SK-N-SH treated with all-trans-retinoic acid at 6 μM for 48 hours (cell line): ENCODE results near the gene NRXN3.

Experiments
- SNAI2 ChIP-seq: fragments of 250-450 bp; sonication (Bioruptor Pico); IDR thresholded peaks from 2 replicates; pipeline ENCODE4 v1.5.0; 2020; ENCODE audit warnings: mild to moderate bottlenecking, moderate library complexity
- TCF4 ChIP-seq: fragments of 250-450 bp; sonication (Bioruptor Pico); IDR thresholded peaks from 2 replicates; pipeline ENCODE4 v1.8.0; 2021; ENCODE audit warnings: mild to moderate bottlenecking, moderate library complexity, borderline replicate concordance
- ZNF565 ChIP-seq: fragments of 450-650 bp; formaldehyde crosslinking; conservative IDR thresholded peaks from 2 replicates; pipeline ENCODE4 v1.5.0; 2020; ENCODE audit warnings: low read depth, mild to moderate bottlenecking, moderate library complexity

GRCh38 chr14:79569072-79569471 lies 1398.9 kb downstream of the NRXN3 start:
- TF ChIP-seq SNAI2 (CRISPR knock-in tag) (no peak), TCF4 (no peak), ZNF565 (no peak)
